NCI-H1092 treated with DMSO at 0.1 percent for 48 hours (cell line): ENCODE data around the gene TNFRSF19.
"Not testable (repeated sequence)": the region's sequence is repeated elsewhere in the genome, so short reads cannot be mapped to it uniquely, and the experiment has no call there.

Experiments
- DNase-seq: peaks from one replicate; lab custom pipeline; 2025; lab: John Stamatoyannopoulos, UW

Gene TNFRSF19

DNA sequence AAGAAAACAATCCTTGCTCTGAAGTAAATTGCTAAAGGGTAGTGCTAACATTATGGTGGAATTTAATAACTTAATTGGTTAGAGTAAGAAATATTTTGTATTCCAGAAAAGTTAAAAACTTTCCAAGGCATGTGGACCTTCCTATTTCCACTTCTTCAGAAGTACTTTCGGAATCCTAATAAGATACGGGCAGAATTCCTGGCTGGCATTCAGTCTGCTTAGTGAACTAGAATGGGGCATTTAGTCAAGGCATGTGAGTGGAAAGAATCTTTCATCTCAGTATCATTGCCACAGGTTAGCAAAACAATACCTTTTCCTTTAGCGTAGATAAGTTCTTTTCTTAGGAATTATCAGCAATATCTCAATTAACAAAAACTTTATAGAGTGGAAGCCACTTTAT, 85.1 kb downstream of the TNFRSF19 start:
- DNase-seq, result no peak

DNA sequence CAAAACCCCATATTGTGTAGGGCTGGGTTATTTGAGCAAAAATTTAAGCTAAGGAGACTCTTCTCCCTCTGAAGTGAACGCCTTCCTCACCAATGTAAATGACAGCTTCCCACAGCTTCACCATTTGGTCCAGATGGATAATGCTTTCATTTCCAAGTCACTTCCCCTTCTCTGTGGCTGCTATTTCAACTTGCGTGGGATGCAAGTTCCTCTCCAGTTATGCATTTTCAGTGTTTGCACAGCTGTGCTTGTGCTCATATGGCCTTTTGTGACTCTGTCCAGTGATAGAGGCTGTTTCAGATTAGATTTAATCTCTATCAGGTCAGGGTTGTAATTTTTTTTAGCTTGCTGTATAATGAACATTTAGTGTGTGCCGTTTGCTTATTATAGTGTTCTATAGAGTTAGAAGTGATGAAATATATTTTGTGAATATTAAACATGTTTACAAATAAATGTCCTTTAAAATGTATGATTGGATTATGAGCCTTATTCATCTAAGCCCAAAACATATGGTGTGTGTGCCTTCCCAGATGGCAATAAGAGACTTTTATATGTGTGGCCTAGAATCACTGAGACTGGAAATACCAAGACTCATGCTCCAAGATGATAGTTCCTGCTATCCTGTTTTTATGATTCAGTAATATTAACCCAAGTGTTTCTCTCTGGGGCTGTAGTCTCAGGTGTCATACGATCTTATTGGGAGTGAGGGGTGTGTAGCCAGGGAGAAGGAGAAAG, 86.6 kb downstream of the TNFRSF19 start:
- peak; percentile 92 for DNase-seq

DNA sequence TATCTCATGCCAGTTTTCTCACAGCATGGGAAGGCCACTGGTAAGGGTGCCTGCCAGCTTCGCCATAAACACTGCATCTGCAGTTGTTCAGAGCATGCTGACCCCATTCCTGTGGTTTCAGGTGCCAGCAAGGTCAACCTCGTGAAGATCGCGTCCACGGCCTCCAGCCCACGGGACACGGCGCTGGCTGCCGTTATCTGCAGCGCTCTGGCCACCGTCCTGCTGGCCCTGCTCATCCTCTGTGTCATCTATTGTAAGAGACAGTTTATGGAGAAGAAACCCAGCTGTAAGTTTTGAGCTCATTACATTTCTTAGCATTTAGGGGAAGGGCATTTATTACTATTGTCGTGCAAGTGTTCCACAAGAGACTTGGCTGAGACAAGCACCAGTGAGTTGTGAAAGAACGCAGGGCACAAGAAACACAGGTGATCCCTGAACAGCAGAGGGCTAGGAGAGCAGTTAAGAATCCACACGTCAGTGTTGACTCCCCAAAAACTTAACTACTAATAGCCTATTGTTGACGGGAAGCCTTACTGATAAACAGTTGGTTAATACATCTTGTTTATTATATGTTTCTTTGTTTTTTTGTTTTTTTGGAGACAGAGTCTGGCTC, 88.8 kb downstream of the TNFRSF19 start:
- no peak for DNase-seq

DNA sequence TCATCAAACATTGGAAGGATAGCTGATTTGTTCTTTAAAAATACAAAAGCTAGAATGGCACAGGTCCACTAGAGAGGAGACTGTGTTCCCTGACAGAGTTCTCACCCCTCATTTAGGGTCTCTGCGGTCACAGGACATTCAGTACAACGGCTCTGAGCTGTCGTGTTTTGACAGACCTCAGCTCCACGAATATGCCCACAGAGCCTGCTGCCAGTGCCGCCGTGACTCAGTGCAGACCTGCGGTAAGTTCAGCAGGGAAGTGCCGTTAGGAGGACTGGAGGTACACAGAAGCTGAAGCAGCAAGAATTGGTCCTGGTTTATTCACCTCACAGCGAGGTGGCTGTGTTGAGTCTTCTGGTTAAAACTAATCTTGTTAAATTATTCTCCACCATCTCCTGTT, 90.0 kb downstream of the TNFRSF19 start:
- DNase-seq, result no peak

DNA sequence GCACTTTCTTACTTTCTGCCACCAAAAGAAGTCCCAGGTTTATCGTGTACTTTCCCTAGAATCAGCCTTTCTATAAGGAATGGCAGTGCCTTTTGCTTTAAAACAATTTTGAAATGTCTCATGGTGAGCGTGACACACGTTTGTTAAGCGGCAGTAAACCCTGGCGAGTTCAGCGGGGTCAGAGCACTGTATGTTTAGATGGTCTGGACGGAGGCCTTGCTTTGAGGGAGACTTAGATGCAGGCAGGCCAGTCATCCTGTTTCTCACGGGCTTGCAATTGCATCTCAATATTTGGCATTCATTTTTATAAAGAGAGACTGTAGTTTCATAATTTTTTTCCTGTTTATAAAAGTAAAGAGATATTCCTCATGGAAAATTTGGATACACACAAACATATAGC, 96.4 kb downstream of the TNFRSF19 start:
- DNase-seq, result no peak

DNA sequence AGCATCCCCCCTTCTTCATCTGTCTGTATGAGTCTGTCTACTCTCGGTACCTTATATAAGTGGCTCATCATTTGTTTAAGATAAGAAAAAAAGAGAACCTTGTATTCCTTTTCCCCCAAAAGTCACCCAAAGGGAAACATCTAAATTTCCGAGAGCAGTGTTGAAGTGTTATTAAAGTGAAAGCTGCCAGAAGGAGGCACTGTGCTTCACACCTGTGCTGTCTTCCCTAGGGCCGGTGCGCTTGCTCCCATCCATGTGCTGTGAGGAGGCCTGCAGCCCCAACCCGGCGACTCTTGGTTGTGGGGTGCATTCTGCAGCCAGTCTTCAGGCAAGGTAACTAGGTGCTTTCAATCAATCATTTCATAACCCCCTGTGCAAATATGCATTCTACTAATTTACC, 97.5 kb downstream of the TNFRSF19 start:
- DNase-seq, result no peak

DNA sequence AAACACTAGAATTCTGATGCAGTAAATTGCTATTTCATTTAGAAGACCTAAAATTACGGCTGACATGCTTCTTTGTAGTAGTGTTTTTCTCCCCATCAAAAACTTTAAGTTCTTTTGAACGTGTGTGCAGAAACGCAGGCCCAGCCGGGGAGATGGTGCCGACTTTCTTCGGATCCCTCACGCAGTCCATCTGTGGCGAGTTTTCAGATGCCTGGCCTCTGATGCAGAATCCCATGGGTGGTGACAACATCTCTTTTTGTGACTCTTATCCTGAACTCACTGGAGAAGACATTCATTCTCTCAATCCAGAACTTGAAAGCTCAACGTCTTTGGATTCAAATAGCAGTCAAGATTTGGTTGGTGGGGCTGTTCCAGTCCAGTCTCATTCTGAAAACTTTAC, 98.3 kb downstream of the TNFRSF19 start:
- no peak for DNase-seq

DNA sequence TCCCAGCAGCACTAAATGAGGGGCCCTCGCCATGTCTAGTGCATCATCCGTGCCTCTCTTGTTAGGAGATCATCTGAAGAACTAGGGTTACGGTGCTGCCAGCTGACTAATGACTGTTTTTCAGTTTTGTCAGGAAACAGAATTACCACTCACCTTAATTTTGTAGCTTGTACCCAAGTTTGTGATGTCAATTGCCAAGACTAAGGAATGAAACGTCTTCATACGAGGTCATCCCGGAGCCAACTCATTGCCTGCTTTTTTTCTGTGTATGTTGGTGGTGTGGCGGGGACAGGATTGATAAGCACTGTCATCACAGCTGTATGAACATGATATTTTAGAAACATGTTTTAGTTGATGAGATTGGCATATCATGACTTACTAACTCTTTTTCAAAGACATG, 100.6 kb downstream of the TNFRSF19 start:
- no peak for DNase-seq

DNA sequence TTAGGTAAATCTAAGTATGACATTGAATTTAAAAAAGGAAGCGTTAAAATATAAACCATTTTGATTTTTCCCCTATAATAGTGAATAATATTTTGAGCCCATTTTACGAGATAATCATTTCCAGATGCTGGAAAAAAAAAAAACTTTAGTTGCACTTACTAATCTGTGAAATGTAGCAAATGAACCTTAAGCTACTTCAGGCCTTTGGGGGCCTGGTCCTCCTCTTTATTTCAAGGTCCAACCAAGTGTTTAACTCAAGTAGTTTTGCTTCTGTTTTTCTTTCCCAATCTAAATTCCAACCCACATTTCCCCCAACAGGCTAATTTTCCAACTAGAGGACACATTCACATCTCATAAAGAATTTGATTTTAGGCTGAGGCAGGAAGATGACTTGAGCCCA, 101.2 kb downstream of the TNFRSF19 start:
- DNase-seq, result no peak

DNA sequence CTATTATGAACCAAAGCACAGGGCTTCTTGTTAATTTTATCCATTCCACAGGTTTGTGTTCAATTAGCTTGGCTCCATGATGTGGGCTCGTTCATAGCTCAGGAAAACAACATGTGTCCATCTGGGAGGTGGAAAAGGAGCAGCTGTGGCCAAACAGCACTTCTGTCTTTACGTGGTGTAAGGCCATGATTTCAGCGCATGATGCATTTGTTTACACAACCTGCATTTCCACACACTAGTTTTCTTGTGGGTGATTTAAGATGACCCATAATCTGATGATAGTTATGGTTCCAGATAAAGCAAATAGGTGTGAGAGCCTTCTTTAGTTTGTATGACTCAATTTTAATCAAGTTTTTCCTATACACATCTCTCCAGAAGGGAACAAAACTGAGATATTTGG, 101.7 kb downstream of the TNFRSF19 start:
- DNase-seq, result no peak

DNA sequence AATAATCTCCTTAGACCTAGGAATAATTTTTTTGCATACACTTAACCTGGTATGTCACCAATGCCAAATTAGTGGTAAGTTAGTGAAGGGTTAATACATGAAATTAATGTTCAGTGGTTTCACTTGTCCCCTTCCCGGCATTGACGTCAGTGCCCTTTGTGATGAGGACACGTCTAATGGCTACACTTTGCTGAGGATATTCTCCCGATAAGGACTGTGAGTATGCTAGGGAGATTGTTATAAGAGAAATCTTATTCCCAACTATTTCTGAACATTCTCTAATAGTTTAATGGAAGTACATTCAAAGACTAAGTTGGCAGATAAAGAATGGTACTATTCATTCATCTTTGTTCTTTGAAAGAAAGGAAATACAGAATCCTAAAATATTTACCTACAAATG, 102.4 kb downstream of the TNFRSF19 start:
- DNase-seq, result no peak

DNA sequence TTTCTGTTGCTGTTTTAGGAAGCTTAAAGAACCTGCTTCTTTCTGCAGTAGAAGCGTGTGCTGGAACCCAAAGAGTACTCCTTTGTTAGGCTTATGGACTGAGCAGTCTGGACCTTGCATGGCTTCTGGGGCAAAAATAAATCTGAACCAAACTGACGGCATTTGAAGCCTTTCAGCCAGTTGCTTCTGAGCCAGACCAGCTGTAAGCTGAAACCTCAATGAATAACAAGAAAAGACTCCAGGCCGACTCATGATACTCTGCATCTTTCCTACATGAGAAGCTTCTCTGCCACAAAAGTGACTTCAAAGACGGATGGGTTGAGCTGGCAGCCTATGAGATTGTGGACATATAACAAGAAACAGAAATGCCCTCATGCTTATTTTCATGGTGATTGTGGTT, 103.1 kb downstream of the TNFRSF19 start:
- no peak for DNase-seq

DNA sequence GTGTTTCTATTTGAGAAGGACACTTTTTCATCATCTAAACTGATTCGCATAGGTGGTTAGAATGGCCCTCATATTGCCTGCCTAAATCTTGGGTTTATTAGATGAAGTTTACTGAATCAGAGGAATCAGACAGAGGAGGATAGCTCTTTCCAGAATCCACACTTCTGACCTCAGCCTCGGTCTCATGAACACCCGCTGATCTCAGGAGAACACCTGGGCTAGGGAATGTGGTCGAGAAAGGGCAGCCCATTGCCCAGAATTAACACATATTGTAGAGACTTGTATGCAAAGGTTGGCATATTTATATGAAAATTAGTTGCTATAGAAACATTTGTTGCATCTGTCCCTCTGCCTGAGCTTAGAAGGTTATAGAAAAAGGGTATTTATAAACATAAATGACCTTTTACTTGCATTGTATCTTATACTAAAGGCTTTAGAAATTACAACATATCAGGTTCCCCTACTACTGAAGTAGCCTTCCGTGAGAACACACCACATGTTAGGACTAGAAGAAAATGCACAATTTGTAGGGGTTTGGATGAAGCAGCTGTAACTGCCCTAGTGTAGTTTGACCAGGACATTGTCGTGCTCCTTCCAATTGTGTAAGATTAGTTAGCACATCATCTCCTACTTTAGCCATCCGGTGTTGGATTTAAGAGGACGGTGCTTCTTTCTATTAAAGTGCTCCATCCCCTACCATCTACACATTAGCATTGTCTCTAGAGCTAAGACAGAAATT, 103.8 kb downstream of the TNFRSF19 start:
- no peak for DNase-seq

DNA sequence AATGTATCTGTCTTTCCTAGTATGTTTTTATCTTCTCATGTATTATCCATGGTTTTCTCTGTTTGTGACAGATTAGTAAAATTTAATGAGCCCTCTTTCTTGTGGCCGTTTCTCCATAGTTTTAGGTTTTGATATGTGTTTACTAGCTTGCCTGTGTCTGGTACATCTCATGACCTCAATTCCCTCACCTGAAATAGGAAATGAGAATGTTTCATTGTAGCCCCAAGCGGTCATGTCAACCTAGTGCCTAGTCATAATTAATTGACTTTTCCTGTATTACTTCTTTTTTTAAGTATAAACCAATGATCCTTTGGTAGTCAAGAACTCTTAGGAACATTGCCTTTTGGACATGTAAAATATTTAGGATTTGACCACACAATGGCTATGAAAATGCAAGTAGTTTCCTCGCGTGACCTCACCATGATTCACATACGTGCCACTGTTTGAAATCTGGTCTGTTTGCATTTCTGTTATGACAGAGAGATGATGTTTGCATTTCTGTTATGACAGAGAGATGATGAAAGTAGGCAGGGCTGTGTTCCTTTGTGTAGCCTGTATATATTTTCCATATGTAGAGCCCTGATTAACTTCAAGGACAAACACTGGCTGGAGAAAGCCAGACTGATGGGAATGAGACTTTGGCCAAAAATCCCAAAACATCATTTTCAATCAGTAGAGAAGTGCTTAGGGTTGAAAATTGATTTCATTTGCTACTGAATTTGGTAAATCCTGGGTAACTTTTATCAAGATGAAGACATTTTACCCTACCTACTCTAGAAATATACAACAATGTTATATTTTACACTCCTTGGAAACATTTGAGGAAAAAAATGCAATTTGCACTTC, 104.8 kb downstream of the TNFRSF19 start:
- no peak for DNase-seq

DNA sequence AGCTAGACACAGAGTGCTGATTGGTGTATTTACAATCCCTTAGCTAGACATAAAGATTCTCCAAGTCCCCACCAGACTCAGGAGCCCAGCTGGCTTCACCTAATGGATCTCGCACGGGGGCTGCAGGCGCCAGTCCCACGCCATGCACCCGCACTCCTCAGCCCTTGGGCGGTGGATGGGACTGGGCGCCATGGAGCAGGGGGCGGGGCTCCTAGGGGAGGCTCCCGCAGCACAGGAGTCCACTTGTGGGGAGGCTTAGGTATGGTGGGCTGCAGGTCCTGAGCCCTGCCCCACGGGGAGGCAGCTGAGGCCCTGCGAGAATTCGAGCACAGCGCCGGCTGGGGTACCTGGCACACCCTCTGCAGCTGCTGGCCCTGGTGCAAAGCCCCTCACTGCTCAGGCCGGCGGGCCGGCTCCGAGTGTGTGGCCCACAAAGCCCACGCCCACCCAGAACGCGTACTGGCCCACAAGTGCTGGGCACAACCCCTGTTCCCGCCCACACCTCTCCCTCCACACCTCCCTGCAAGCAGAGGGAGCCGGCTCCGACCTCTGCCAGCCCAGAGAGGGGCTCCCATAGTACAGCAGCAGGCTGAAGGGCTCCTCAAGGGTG, 107.6 kb downstream of the TNFRSF19 start:
- DNase-seq, result not testable (repeated sequence)

DNA sequence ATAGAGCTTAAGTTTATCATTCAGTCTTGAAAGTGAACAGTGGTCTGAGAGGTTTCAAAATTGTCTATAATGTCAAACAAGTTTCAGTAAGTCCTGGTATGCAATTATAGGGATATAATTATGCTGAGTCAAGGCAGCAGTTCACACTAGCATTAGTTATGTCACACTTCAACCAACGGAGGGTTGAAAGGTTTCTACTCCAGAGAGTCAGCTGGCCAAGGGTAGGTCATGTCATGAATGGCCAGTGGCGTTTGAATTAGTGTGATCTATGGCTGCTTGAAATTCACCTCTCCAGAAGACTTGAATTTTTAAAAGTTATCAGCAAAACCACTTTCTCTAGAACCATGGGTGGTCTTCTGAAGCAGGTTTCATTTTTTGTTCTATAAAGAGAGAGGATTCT, 108.6 kb downstream of the TNFRSF19 start:
- DNase-seq, result no peak

DNA sequence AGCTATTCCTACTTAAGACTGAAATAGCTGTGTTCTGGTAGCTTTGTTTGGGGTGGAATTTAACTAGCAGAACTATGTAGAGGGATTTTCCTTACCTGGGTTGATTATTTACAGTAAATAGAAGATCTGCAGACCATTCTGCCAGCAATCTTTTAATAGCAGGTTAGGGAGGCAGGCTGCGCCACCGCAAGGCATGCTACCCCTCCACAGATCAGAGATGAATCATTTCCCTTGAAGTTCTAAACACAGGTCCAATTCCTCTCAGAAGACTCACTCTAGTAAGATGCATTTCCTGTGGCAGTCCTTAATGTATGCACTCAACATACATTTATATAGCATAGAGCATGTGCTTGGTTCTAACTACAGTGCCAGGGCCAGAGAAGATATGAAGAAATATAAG, 109.0 kb downstream of the TNFRSF19 start:
- DNase-seq, result no peak

DNA sequence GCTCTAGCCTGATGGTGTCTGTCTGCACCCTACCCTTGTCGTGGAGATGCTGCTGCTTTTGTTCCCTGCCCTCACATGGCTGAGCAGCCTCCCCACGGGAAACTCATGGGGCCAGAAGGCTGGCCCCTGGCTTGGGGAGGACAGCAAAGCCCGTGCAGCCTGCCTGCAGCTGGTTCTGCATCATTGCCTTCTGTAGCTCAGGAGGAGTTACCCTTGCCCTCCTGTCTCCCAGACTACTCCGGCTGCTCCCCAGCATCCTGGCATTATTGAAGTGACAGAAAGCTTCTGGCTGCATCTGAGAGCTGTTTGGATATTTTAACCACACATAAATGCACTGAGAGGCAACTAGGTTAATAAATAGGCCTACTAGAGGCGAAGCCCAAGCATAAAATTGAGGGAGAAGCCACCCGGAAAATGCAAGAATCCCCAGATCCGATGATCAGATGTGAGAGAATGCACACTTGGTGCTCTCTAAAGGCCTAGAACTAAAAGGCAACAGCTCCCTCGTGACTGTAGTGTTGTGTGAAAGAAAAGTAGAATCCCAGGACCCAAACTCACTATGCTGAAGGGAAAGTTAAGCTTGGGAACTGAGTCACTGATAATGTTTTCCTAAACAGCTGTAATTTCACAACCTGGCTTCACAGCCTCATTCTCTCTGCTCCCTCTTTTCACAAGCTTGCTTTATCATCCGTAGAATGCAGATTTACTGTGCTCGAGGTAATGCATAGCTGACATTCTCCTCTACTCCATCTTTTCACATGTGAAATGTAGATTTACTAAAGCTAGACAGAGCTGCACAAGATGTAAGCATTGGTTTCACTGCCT, 110.8 kb downstream of the TNFRSF19 start:
- DNase-seq, result no peak

DNA sequence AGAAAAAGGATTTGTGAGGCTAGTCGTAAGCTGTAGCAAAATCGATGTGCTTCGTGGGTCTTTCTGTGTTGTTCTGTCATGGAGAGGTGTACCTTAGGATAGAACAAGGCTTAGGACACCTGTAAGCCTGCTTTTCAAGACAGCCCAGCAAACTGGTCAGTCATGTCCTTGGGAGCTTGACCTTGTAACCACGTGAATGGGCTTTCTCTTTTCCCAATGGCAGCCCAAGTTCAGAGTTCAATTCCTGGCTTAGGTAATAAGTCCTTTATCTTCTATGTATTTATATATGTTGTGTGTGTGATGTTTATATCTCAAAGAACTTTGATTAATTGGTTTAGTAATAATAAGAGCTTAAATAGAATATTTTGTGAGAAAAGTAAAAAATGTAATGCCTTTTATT, 112.9 kb downstream of the TNFRSF19 start:
- no peak for DNase-seq

DNA sequence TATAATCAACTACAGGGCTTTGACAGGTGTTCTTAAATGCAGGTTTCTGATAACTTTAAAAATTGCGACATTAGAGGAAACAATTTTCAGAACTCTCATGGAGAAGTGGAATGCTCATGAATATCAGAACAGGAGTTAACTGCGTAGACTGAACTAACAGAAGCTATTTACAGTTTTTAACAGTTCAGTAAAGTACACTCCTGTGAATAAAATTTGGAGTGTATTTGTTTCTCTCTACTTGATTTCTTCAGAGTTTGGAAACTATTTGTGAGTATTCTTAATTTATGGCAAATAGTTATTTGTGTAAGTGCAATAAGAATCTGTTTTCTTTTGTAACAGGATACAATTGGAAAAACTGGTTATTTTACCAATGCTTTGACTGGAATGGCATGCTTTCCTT, 114.4 kb downstream of the TNFRSF19 start:
- DNase-seq, result no peak

DNA sequence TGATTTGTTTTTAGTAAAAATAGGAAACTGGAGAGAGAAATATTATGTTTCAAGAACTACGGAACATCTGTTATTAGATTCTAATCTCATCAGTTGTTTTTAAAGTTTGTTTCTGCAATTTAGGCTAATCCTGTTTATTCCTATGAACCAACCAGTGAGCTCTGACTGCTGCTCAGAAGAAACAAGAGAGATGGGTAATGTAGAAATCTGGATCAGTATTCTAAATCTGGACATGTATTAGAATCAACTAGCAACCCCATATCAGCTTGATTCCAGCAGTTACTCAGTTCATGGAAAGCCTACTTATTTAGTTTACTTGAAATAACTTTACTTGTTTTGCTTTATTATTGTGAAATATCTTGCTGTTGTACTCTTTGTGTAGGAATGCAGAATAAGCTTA, 115.2 kb downstream of the TNFRSF19 start:
- no peak for DNase-seq
